MM.1S (cell line): ENCODE results near the gene SERPINI1.

ENCODE experiments used
- DNase-seq: peaks from one replicate; pipeline ENCODE4 v3.0.0-alpha.2; 2015
- H2AFZ ChIP-seq: fragments of 300-600 bp; sonication (generic); 2 replicates; pipeline ENCODE4 v1.6.0; 2016; ENCODE audit warnings: antibody characterized with exemption, low read length
- H3F3A ChIP-seq: fragments of 300-600 bp; sonication (generic); 2 replicates; pipeline ENCODE4 v1.6.1; 2016; ENCODE audit warnings: mild to moderate bottlenecking, antibody characterized with exemption, low read length, moderate library complexity, mixed read lengths; ENCODE audit not compliant: insufficient read depth
- H3K27ac ChIP-seq: fragments of 300-600 bp; sonication (generic); 2 replicates; pipeline ENCODE4 v1.5.1; 2016; ENCODE audit warnings: mild to moderate bottlenecking, low read length
- H3K27me3 ChIP-seq: fragments of 300-600 bp; sonication (generic); replicated peaks from 2 replicates; pipeline ENCODE4 v1.6.0; 2016; ENCODE audit warnings: low read length; ENCODE audit not compliant: insufficient read depth
- H3K36me3 ChIP-seq: fragments of 300-600 bp; sonication (generic); replicated peaks from 2 replicates; pipeline ENCODE4 v1.6.1; 2016; ENCODE audit warnings: mild to moderate bottlenecking, low read length, mixed read lengths; ENCODE audit not compliant: insufficient read depth
- H3K4me1 ChIP-seq: fragments of 300-600 bp; sonication (generic); 2 replicates; pipeline ENCODE4 v1.6.1; 2016; ENCODE audit warnings: low read length, mixed read lengths
- H3K4me2 ChIP-seq: fragments of 300-600 bp; sonication (generic); 2 replicates; pipeline ENCODE4 v1.6.0; 2016; ENCODE audit warnings: low read depth, low read length
- H3K4me3 ChIP-seq: fragments of 300-600 bp; sonication (generic); 2 replicates; pipeline ENCODE4 v1.5.1; 2016; ENCODE audit warnings: low read length, mixed read lengths
- H3K79me2 ChIP-seq: fragments of 300-600 bp; sonication (generic); 2 replicates; pipeline ENCODE4 v1.6.1; 2016; ENCODE audit warnings: mixed run types, low read length, mixed read lengths
- H3K9ac ChIP-seq: fragments of 300-600 bp; sonication (generic); 2 replicates; pipeline ENCODE4 v1.6.1; 2016; ENCODE audit warnings: low read length, mixed read lengths
- H3K9me2 ChIP-seq: fragments of 300-600 bp; sonication (generic); replicated peaks from 2 replicates; pipeline ENCODE4 v1.6.1; 2016; ENCODE audit warnings: mild to moderate bottlenecking, low read length, mixed read lengths; ENCODE audit not compliant: insufficient read depth
- H3K9me3 ChIP-seq: fragments of 300-600 bp; sonication (generic); replicated peaks from 2 replicates; pipeline ENCODE4 v1.6.1; 2016; ENCODE audit warnings: mild to moderate bottlenecking, low read length, mixed read lengths; ENCODE audit not compliant: insufficient read depth
- H4K20me1 ChIP-seq: fragments of 300-600 bp; sonication (generic); 2 replicates; pipeline ENCODE4 v1.6.1; 2016; ENCODE audit warnings: mild to moderate bottlenecking, low read length, moderate library complexity, mixed read lengths; ENCODE audit not compliant: insufficient read depth
- CTCF ChIP-seq: fragments of 300-600 bp; sonication (generic); IDR thresholded peaks from 2 replicates; pipeline ENCODE4 v1.5.1; 2016; ENCODE audit warnings: antibody characterized with exemption, low read length, mixed read lengths
- EZH2 ChIP-seq: fragments of 300-600 bp; sonication (generic); optimal IDR thresholded peaks from 2 replicates; pipeline ENCODE3; 2017; ENCODE audit warnings: low read depth, mild to moderate bottlenecking, antibody characterized with exemption, low read length, mixed read lengths
- EZH2phosphoT487 ChIP-seq: fragments of 300-600 bp; sonication (generic); IDR thresholded peaks from 2 replicates; pipeline ENCODE4 v1.6.1; 2018; ENCODE audit warnings: antibody characterized with exemption, low read length

Gene SERPINI1

GRCh38 chr3:167728632-167729323 is 6.7 kb upstream of the SERPINI1 start:
- Histone ChIP-seq H3K79me2 (peaks cover 99% of the 10 kb centered on the region), H3K27ac (no peak overlapping the region), H3K9ac (no peak overlapping the region), H3K27me3 (no peaks in the 10 kb centered on the region), H2AFZ (no peak overlapping the region), H3F3A (peaks cover 1% of the 10 kb centered on the region; the same call in 1 of the 2 replicates), H3K9me3 (no peaks in the 10 kb centered on the region), H3K9me2 (no peaks in the 10 kb centered on the region), H3K4me3 (no peak overlapping the region), H4K20me1 (peaks cover 60% of the 10 kb centered on the region), H3K4me2 (no peak overlapping the region), H3K36me3 (no peaks in the 10 kb centered on the region), H3K4me1 (peaks cover 12% of the 10 kb centered on the region; the same call in 1 of the 2 replicates)
- TF ChIP-seq CTCF: no peak
- TF ChIP-seq EZH2phosphoT487: no peak
- no peak for TF ChIP-seq EZH2
- DNase-seq: no peak

GRCh38 chr3:167729591-167729990 is 5.9 kb upstream of the SERPINI1 start:
- no peak overlapping the region for H3K4me2 ChIP-seq
- no peak for DNase-seq
- no peak overlapping the region for H3K27ac ChIP-seq

GRCh38 chr3:167731393-167731792 is 4.1 kb upstream of the SERPINI1 start:
- no peaks in the 10 kb centered on the region for H3K36me3 ChIP-seq
- peaks cover 14% of the 10 kb centered on the region; the same call in 1 of the 2 replicates for H3K4me1 ChIP-seq
- no peak overlapping the region for H3K4me2 ChIP-seq
- H4K20me1 ChIP-seq: peaks cover 49% of the 10 kb centered on the region
- no peak for TF ChIP-seq CTCF
- no peak for TF ChIP-seq EZH2phosphoT487
- no peak for TF ChIP-seq EZH2
- H3F3A ChIP-seq: peaks cover 23% of the 10 kb centered on the region
- H3K27ac ChIP-seq: no peak overlapping the region
- H3K27me3 ChIP-seq: no peaks in the 10 kb centered on the region
- H3K4me3 ChIP-seq: no peak overlapping the region
- no peaks in the 10 kb centered on the region for H3K9me3 ChIP-seq
- no peak for DNase-seq
- no peaks in the 10 kb centered on the region for H3K9me2 ChIP-seq
- peaks cover 86% of the 10 kb centered on the region for H3K79me2 ChIP-seq
- H2AFZ ChIP-seq: no peak overlapping the region
- H3K9ac ChIP-seq: no peak overlapping the region

More at GRCh38 chr3:167729591-167729990, 5.9 kb upstream of the SERPINI1 start:
- no peaks in the 10 kb centered on the region for H3K27me3 ChIP-seq
- H3K4me1 ChIP-seq: peaks cover 12% of the 10 kb centered on the region; the same call in 1 of the 2 replicates
- peaks cover 52% of the 10 kb centered on the region for H4K20me1 ChIP-seq
- H3K4me3 ChIP-seq: no peak overlapping the region
- no peaks in the 10 kb centered on the region for H3K9me3 ChIP-seq
- no peak overlapping the region for H2AFZ ChIP-seq
- peaks cover 9% of the 10 kb centered on the region for H3F3A ChIP-seq
- H3K36me3 ChIP-seq: no peaks in the 10 kb centered on the region
- TF ChIP-seq EZH2phosphoT487: no peak
- H3K9me2 ChIP-seq: no peaks in the 10 kb centered on the region
- H3K79me2 ChIP-seq: peaks cover 97% of the 10 kb centered on the region
- no peak overlapping the region for H3K9ac ChIP-seq
